GM21723 (cell line): ENCODE results near the gene HUS1.
"Not testable (repeated sequence)": the region's sequence is repeated elsewhere in the genome, so short reads cannot be mapped to it uniquely, and the experiment has no call there.

Source experiments
- ATAC-seq: cut with Tn5 transposase; IDR thresholded peaks from one replicate; pipeline ENCODE4 v1.9.1; 2021; ENCODE audit warnings: mild to moderate bottlenecking, moderate library complexity; ENCODE audit not compliant: unreplicated experiment

Gene HUS1

GRCh38 chr7:47980648-47981047 is 1.2 kb upstream of the HUS1 start:
- not testable (repeated sequence) for ATAC-seq

- ATAC-seq: no peak
Observed at GRCh38 chr7:47979832-47980181, 392 bp upstream of the HUS1 start.

GRCh38 chr7:47978790-47979144 is 648 bp downstream of the HUS1 start:
- ATAC-seq: no peak

GRCh38 chr7:47973739-47974138 is 5.7 kb downstream of the HUS1 start:
- ATAC-seq: no peak

GRCh38 chr7:47970761-47971160 is 8.7 kb downstream of the HUS1 start:
- no peak for ATAC-seq

- peak; percentile 84 for ATAC-seq
Observed at GRCh38 chr7:47968847-47969774, 10.3 kb downstream of the HUS1 start.

- no peak for ATAC-seq
Observed at GRCh38 chr7:47967708-47968107, 11.7 kb downstream of the HUS1 start.

- no peak for ATAC-seq
Observed at GRCh38 chr7:47967123-47967522, 12.3 kb downstream of the HUS1 start.

GRCh38 chr7:47965456-47965855 is 14.0 kb downstream of the HUS1 start:
- ATAC-seq: no peak

GRCh38 chr7:47962262-47962661 is 17.2 kb downstream of the HUS1 start:
- ATAC-seq: no peak

GRCh38 chr7:47957156-47957555 is 22.3 kb downstream of the HUS1 start:
- ATAC-seq: no peak

GRCh38 chr7:47956220-47956619 is 23.2 kb downstream of the HUS1 start:
- no peak for ATAC-seq

- ATAC-seq: peak; percentile 16
Observed at GRCh38 chr7:47954231-47954911, 25.0 kb downstream of the HUS1 start.

GRCh38 chr7:47953822-47954221 is 25.6 kb downstream of the HUS1 start:
- ATAC-seq: peak; percentile 69

GRCh38 chr7:47952224-47952623 is 27.2 kb downstream of the HUS1 start:
- no peak for ATAC-seq

- ATAC-seq: no peak
Observed at GRCh38 chr7:47951374-47951773, 28.0 kb downstream of the HUS1 start.

- no peak for ATAC-seq
Observed at GRCh38 chr7:47950714-47951113, 28.7 kb downstream of the HUS1 start.

- no peak for ATAC-seq
Observed at GRCh38 chr7:47949703-47950102, 29.7 kb downstream of the HUS1 start.

- no peak for ATAC-seq
Observed at GRCh38 chr7:47948141-47948790, 31.1 kb downstream of the HUS1 start, which contains the start of gene PKD1L1. TSS of gene PKD1L1 (minus strand) at chr7:47948466. CDS start at chr7:47948440, 26 bp downstream.

- no peak for ATAC-seq
Observed at GRCh38 chr7:47947355-47947749, 32.1 kb downstream of the HUS1 start.

GRCh38 chr7:47946581-47947354 is 32.6 kb downstream of the HUS1 start:
- no peak for ATAC-seq
